ENCODE data around the gene FMNL2. TPM values are rescaled to one million over a fixed set of nuclear protein-coding genes. Genes with fewer than 3 reads are reported as not detected.

The FMNL2 gene
- total RNA-seq, 1 experiment from 2014 or later, result 28.1 TPM

DNA sequence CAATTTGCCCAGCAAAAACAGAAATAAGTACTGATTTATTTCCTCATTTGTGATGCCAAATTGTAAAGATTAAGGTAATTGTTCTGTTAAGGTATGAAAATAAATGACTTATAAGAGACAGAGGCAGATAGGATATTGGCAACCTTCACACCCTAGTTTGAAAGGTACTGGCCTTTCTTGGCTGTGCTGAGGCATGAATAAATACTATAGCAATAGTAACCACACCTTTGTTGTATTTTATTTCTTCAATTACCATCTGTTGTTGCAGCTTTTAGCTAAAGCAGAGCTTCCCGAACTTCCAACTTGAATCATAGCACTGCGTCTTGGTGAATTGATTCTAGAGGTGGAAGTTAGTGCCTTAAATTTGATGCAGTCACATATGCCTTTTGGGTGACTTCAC is 55.9 kb downstream of the FMNL2 start (continued):
- TF ChIP-seq, protein P1, sequence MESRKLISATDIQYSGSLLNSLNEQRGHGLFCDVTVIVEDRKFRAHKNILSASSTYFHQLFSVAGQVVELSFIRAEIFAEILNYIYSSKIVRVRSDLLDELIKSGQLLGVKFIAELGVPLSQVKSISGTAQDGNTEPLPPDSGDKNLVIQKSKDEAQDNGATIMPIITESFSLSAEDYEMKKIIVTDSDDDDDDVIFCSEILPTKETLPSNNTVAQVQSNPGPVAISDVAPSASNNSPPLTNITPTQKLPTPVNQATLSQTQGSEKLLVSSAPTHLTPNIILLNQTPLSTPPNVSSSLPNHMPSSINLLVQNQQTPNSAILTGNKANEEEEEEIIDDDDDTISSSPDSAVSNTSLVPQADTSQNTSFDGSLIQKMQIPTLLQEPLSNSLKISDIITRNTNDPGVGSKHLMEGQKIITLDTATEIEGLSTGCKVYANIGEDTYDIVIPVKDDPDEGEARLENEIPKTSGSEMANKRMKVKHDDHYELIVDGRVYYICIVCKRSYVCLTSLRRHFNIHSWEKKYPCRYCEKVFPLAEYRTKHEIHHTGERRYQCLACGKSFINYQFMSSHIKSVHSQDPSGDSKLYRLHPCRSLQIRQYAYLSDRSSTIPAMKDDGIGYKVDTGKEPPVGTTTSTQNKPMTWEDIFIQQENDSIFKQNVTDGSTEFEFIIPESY (IDR thresholded peaks at IDR 0.05; ENCODE audit: extremely low read depth, insufficient replicate concordance, low read length), result no peak

DNA sequence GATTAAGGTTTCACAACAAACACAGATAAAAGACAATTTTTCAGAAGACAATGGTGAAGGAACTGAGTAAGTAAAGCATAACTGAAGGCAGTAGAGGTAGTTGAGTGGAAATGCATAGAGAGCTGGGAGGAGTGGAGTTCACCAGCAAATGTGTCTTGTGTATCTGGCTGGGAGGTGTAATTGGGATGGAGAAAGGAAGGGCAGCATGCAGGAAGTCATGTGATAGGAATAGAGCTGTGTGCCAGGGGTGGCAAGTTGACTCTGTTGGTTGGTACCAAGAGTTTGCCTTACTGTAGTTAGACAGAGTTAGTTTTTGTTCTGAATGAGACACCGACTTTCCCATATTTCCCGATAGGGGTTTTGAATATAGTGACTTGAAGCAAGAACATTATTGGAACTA is 56.3 kb downstream of the FMNL2 start:
- Histone ChIP-seq H3K27ac (ENCODE audit: low read depth, low read length) (no peak overlapping the region), H4K20me1 (ENCODE audit: insufficient read depth) (no peaks in the 10 kb centered on the region), H2AFZ (ENCODE audit: low read depth, low read length, poor library complexity, severe bottlenecking) (no peak overlapping the region), H3K36me3 (ENCODE audit: control insufficient read depth in 1 of 2, insufficient read depth in 2 of 2, low read length in 2 of 2) (no peaks in the 10 kb centered on the region), H3K79me2 (ENCODE audit: insufficient read depth, low read length) (peaks cover 23% of the 10 kb centered on the region), H3K4me1 (ENCODE audit: control insufficient read depth in 1 of 2, insufficient read depth in 2 of 2, low read length in 2 of 2) (no peaks in the 10 kb centered on the region), H3K9me2 (ENCODE audit: insufficient read depth) (no peaks in the 10 kb centered on the region; the same call in 1 of the 2 replicates), H3K9me3 (ENCODE audit: control insufficient read depth in 1 of 2, insufficient read depth in 1 of 2, low read depth in 1 of 2, low read length in 2 of 2) (no peaks in the 10 kb centered on the region), H3K27me3 (ENCODE audit: insufficient read depth, low read length) (no peaks in the 10 kb centered on the region), H3K4me3 (replicated peaks in 1 of 2; ENCODE audit: low read depth in 1 of 2, low read length in 2 of 2) (no peak overlapping the region), H3K4me2 (ENCODE audit: low read length) (no peak overlapping the region), H3K9ac (ENCODE audit: low read length) (no peak overlapping the region)
- BruUV-seq (replicated peaks), result no TSS peak
- POLR2A ChIA-PET, result no interaction called here
- no peak for DNase-seq (ENCODE audit: low read depth, low spot score)
- RAD21 ChIA-PET (ENCODE audit: low non-redundant PET in 1 of 2, low total read pairs in 2 of 2, uncharacterized antibody in 2 of 2, unreplicated experiment in 2 of 2), result no interaction called here
- CTCF ChIA-PET, result no interaction called here
- ATAC-seq, result no peak
- TF ChIP-seq CBX3 (IDR thresholded peaks at IDR 0.05; ENCODE audit: low read depth) (no peak), EZH2phosphoT487 (IDR thresholded peaks at IDR 0.05; ENCODE audit: borderline replicate concordance) (no peak)
- intact Hi-C loops (cut with micrococcal nuclease), result no loop called here

DNA sequence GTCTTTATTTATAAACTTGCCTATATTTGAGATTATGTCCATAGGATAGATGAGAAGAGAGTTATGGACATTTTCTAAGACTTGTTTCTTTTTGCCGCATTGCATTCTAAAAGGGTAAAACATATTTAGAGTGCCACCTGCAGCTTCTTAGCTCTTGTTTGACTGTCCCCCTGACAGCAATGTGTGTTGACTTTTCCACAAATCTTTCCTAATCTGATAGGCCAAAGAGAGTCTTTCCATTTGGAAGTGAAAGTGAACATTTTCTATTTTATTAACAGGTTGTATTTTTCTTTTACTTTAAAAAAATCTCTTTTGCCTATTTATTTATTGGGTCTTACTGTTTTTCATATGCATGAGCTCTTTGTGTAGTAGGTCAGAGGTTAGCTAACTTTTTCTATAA is 58.4 kb downstream of the FMNL2 start:
- RAD21 ChIA-PET (ENCODE audit: low non-redundant PET in 1 of 2, low total read pairs in 2 of 2, uncharacterized antibody in 2 of 2, unreplicated experiment in 2 of 2), result no interaction called here
- Histone ChIP-seq H3K9ac (ENCODE audit: low read length) (no peak overlapping the region), H3K4me3 (replicated peaks in 1 of 2; ENCODE audit: low read depth in 1 of 2, low read length in 2 of 2) (no peak overlapping the region), H3K36me3 (ENCODE audit: control insufficient read depth in 1 of 2, insufficient read depth in 2 of 2, low read length in 2 of 2) (no peaks in the 10 kb centered on the region), H3K4me1 (ENCODE audit: control insufficient read depth in 1 of 2, insufficient read depth in 2 of 2, low read length in 2 of 2) (no peaks in the 10 kb centered on the region), H3K27ac (ENCODE audit: low read depth, low read length) (no peak overlapping the region), H3K4me2 (ENCODE audit: low read length) (no peak overlapping the region), H3K9me2 (ENCODE audit: insufficient read depth) (no peaks in the 10 kb centered on the region; the same call in 1 of the 2 replicates), H3K9me3 (ENCODE audit: control insufficient read depth in 1 of 2, insufficient read depth in 1 of 2, low read depth in 1 of 2, low read length in 2 of 2) (no peaks in the 10 kb centered on the region), H2AFZ (ENCODE audit: low read depth, low read length, poor library complexity, severe bottlenecking) (no peak overlapping the region), H3K79me2 (ENCODE audit: insufficient read depth, low read length) (peaks cover 21% of the 10 kb centered on the region), H3K27me3 (ENCODE audit: insufficient read depth, low read length) (no peaks in the 10 kb centered on the region), H4K20me1 (ENCODE audit: insufficient read depth) (no peaks in the 10 kb centered on the region)
- POLR2A ChIA-PET, result no interaction called here
- CTCF ChIA-PET, result no interaction called here
- ATAC-seq, result no peak
- TF ChIP-seq SRF (IDR thresholded peaks at IDR 0.05; ENCODE audit: low read depth) (no peak), TCF7L2 (IDR thresholded peaks at IDR 0.05; ENCODE audit: borderline replicate concordance, extremely low read depth, insufficient read depth, insufficient read length) (no peak), SP1 (IDR thresholded peaks at IDR 0.05; ENCODE audit: low read depth) (no peak), SIN3A (IDR thresholded peaks at IDR 0.05; ENCODE audit: low read depth) (no peak), POLR2AphosphoS5 (IDR thresholded peaks at IDR 0.05; ENCODE audit: low read depth, low read length) (no peak), ELF1 (IDR thresholded peaks at IDR 0.05; ENCODE audit: borderline replicate concordance, low read depth) (no peak), RAD21 (IDR thresholded peaks at IDR 0.05; ENCODE audit: low read depth) (no peak)
- TF ChIP-seq, protein P2, sequence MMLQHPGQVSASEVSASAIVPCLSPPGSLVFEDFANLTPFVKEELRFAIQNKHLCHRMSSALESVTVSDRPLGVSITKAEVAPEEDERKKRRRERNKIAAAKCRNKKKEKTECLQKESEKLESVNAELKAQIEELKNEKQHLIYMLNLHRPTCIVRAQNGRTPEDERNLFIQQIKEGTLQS (IDR thresholded peaks at IDR 0.05), result no peak
- intact Hi-C loops (cut with micrococcal nuclease), result no loop called here
- no peak for DNase-seq (ENCODE audit: low read depth, low spot score)
- BruUV-seq (replicated peaks), result no TSS peak

All from HCT116 (cell line).